HepG2 (cell line): ENCODE measurements around the gene KCNK15. TPM values are rescaled to one million over a fixed set of nuclear protein-coding genes. Genes with fewer than 3 reads are reported as not detected.

Source experiments
- HOXA7 ChIP-seq: sonication (generic); formaldehyde crosslinking; IDR thresholded peaks from 2 replicates; pipeline ENCODE4 v1.8.1; 2022; ENCODE audit warnings: mild to moderate bottlenecking, missing genetic modification reagents, moderate library complexity
- NFIC ChIP-seq: IDR thresholded peaks from 2 replicates; pipeline ENCODE4 v1.6.1; 2012; ENCODE audit warnings: mild to moderate bottlenecking, low read length, inconsistent platforms
- POGK ChIP-seq: sonication (generic); formaldehyde crosslinking; conservative IDR thresholded peaks from 2 replicates; pipeline ENCODE4 v1.8.0; 2022; ENCODE audit warnings: mild to moderate bottlenecking, moderate library complexity, missing genetic modification reagents
- PRMT3 ChIP-seq: sonication (generic); formaldehyde crosslinking; IDR thresholded peaks from 2 replicates; pipeline ENCODE4 v1.8.1; 2022; ENCODE audit warnings: low read depth, mild to moderate bottlenecking, moderate library complexity, missing genetic modification reagents, borderline replicate concordance
- SIN3A ChIP-seq: IDR thresholded peaks from 2 replicates; pipeline ENCODE4 v1.6.1; 2011; ENCODE audit warnings: low read depth, mild to moderate bottlenecking, control low read depth, low read length, borderline replicate concordance
- TCF12 ChIP-seq, 2 experiments: fragments of 450-650 bp in 1 of 2; sonication (generic) in 1 of 2; formaldehyde crosslinking in 1 of 2; IDR thresholded peaks; 2 replicates each; pipeline versions ENCODE4 v1.6.1 to v1.8.0; 2017 to 2022; ENCODE audit warnings: antibody characterized with exemption in 1 of 2, mild to moderate bottlenecking in 1 of 2, missing genetic modification reagents in 1 of 2, moderate library complexity in 1 of 2
- ZEB1 ChIP-seq: IDR thresholded peaks from 2 replicates; pipeline ENCODE4 v1.6.1; 2012; ENCODE audit warnings: mild to moderate bottlenecking, low read depth, inconsistent platforms; ENCODE audit not compliant: insufficient replicate concordance
- ZNF570 ChIP-seq: sonication (generic); formaldehyde crosslinking; IDR thresholded peaks from 2 replicates; pipeline ENCODE4 v1.4.0; 2020; ENCODE audit warnings: mild to moderate bottlenecking, missing genetic modification reagents, borderline replicate concordance
- polyA plus RNA-seq, 8 experiments: library from polyadenylated mRNA; depleted of rRNA in 3 of 8; stranded (reverse) in 7 of 8; unstranded in 1 of 8; fragments of >200 nt; fragmentation: Illumina TruSeq in 4 of 8; extraction: Trizol in 4 of 8; gene quantifications; 2 replicates each; pipeline versions ENCODE4 v1.2.1 to v1.2.3, GENCODE V29; 2011 to 2016; ENCODE audit warnings: low read depth in 4 of 8, missing spikeins in 1 of 8, mixed read lengths in 1 of 8; ENCODE audit not compliant: insufficient read depth in 1 of 8
- total RNA-seq, 5 experiments: library from RNA; depleted of rRNA; stranded (reverse); fragments of >200 nt; fragmentation: Illumina TruSeq; extraction: Trizol; gene quantifications; 2 replicates each; pipeline ENCODE4 v1.2.3, GENCODE V29; 2016; ENCODE audit warnings: low read depth in 1 of 5
- TF ChIP-seq, protein P1 (sequence below): sonication (generic); formaldehyde crosslinking; IDR thresholded peaks from 2 replicates; pipeline ENCODE4 v1.4.0; 2020; ENCODE audit warnings: mild to moderate bottlenecking, missing genetic modification reagents
- TF ChIP-seq, protein P2 (sequence below), 2 experiments: IDR thresholded peaks; 2 replicates each; pipeline ENCODE4 v1.6.1; 2011 to 2012; ENCODE audit warnings: low read length in 2 of 2, borderline replicate concordance in 1 of 2, low read depth in 1 of 2, mild to moderate bottlenecking in 1 of 2, moderate library complexity in 1 of 2

Gene KCNK15
- total and polyA plus RNA-seq, 2 of the 13 experiments (the other 11 are each of a cell fraction or from before 2014, with no cell fraction given), result 0.03 TPM; not detected in 1

GRCh38 chr20:44714701-44715498, 30.8 kb upstream of the KCNK15 start, which contains the start of gene CCN5 (continued):
- TF ChIP-seq, protein P1, sequence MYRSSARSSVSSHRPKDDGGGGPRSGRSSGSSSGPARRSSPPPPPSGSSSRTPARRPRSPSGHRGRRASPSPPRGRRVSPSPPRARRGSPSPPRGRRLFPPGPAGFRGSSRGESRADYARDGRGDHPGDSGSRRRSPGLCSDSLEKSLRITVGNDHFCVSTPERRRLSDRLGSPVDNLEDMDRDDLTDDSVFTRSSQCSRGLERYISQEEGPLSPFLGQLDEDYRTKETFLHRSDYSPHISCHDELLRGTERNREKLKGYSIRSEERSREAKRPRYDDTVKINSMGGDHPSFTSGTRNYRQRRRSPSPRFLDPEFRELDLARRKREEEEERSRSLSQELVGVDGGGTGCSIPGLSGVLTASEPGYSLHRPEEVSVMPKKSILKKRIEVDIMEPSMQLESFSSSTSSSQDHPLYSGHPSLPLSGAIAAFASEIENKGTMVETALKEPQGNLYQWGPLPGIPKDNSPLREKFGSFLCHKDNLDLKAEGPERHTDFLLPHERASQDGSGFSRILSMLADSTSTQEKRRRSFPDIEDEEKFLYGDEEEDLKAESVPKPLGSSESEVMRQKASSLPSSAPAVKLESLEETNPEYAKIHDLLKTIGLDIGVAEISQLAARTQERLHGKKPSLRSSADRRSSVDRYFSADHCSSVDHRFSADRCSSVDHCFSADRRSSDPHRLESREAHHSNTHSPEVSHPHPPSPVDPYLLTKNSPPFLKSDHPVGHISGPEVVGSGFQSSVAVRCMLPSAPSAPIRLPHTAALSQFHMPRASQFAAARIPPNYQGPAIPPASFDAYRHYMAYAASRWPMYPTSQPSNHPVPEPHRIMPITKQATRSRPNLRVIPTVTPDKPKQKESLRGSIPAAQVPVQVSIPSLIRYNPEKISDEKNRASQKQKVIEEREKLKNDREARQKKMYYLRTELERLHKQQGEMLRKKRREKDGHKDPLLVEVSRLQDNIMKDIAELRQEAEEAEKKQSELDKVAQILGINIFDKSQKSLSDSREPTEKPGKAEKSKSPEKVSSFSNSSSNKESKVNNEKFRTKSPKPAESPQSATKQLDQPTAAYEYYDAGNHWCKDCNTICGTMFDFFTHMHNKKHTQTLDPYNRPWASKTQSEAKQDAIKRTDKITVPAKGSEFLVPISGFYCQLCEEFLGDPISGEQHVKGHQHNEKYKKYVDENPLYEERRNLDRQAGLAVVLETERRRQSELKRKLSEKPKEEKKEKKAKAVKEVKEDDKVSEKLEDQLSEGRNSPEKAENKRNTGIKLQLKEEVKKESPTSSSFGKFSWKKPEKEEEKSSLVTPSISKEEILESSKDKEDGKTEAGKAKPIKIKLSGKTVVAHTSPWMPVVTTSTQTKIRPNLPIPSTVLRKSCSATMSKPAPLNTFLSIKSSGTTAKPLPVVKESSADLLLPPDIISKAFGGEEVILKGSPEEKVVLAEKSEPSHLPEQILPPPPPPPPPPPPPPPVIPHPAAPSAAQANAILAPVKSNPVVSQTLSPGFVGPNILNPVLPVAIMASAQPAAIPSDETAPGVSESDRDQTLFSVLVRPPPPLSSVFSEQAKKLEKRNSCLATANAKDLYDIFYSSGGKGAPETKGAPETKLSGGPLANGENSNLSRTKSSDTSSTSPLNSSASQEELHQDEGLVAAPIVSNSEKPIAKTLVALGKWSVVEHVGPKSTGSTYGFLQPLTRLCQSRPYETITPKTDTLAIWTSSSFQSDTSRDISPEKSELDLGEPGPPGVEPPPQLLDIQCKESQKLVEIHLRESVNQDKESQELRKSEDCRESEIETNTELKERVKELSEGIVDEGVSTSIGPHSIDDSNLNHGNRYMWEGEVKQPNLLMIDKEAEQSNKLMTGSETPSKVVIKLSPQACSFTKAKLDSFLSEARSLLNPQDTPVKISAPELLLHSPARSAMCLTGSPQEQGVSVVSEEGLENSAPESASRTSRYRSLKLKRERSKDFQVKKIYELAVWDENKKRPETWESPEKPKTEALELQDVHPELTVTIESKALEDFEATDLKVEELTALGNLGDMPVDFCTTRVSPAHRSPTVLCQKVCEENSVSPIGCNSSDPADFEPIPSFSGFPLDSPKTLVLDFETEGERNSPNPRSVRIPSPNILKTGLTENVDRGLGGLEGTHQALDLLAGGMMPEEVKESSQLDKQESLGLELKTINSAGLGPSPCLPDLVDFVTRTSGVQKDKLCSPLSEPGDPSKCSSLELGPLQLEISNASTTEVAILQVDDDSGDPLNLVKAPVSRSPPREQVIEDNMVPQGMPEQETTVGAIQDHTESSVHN (CRISPR knock-in tag), result no peak
- no peak for TF ChIP-seq HOXA7 (CRISPR knock-in tag)
- no peak for TF ChIP-seq ZNF570 (CRISPR knock-in tag)
- TF ChIP-seq POGK, result no peak
- TF ChIP-seq PRMT3 (CRISPR knock-in tag), result no peak
- TF ChIP-seq SIN3A, result no peak
- no peak for TF ChIP-seq ZEB1
- TF ChIP-seq, protein P2, sequence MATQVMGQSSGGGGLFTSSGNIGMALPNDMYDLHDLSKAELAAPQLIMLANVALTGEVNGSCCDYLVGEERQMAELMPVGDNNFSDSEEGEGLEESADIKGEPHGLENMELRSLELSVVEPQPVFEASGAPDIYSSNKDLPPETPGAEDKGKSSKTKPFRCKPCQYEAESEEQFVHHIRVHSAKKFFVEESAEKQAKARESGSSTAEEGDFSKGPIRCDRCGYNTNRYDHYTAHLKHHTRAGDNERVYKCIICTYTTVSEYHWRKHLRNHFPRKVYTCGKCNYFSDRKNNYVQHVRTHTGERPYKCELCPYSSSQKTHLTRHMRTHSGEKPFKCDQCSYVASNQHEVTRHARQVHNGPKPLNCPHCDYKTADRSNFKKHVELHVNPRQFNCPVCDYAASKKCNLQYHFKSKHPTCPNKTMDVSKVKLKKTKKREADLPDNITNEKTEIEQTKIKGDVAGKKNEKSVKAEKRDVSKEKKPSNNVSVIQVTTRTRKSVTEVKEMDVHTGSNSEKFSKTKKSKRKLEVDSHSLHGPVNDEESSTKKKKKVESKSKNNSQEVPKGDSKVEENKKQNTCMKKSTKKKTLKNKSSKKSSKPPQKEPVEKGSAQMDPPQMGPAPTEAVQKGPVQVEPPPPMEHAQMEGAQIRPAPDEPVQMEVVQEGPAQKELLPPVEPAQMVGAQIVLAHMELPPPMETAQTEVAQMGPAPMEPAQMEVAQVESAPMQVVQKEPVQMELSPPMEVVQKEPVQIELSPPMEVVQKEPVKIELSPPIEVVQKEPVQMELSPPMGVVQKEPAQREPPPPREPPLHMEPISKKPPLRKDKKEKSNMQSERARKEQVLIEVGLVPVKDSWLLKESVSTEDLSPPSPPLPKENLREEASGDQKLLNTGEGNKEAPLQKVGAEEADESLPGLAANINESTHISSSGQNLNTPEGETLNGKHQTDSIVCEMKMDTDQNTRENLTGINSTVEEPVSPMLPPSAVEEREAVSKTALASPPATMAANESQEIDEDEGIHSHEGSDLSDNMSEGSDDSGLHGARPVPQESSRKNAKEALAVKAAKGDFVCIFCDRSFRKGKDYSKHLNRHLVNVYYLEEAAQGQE (IDR thresholded peaks at IDR 0.05; ENCODE audit: borderline replicate concordance in 1 of 2, low read depth in 1 of 2, low read length in 2 of 2), result no peak
- no peak for TF ChIP-seq NFIC
- TF ChIP-seq TCF12 (IDR thresholded peaks at IDR 0.05), result no peak
- no peak for TF ChIP-seq TCF12 (CRISPR knock-in tag; IDR thresholded peaks at IDR 0.05)
